GM12801 (cell line): ENCODE results near the gene GDPD4.

Experiments used
- CTCF ChIP-seq: IDR thresholded peaks from one replicate; pipeline ENCODE4 v1.5.1; 2011; ENCODE audit warnings: control low read depth; ENCODE audit not compliant: insufficient read length; ENCODE audit errors: extremely low read depth

GDPD4 gene

GRCh38 chr11:77173494-77173893, 128.0 kb downstream of the GDPD4 start:
- no peak for TF ChIP-seq CTCF

GRCh38 chr11:77172666-77172982, 128.9 kb downstream of the GDPD4 start:
- no peak for TF ChIP-seq CTCF

DNA sequence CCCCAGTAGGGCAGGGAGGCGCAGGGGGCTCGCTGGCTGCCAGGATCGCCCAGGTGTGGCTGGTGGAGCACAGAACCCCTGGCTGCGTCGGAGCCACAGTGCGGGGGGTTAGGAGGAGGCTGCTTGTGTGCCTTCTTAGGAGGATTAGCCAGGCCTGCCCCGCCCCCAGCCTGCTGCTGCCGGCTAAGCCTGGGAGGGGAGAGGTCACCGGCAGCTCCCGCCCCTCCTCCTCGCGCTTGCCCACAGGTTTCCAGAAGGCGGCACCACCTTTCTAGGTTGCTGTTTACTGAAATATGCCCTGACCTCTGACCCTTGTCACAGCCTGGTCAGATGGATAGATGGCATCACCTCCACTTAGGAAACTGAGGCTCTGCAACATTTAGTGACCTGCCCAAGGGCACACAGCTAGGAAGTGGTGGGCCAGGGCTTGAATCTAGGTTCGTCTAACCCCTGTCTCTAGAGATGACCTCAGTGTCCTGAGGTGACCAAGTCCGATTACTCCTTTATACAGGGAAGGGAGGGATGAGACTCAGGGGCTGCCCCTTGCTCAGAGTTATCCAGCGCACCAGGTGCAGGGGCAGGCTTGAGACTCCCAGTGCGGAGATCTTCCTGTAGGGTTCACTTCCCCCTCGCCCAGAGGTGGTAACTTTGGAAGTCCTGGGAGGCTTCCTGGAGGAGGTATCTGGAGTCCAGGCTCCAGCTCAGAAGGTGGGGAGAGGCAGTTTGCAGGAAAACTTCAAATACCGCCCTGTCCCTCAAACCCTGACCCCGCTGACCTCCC, 129.4 kb downstream of the GDPD4 start:
- no peak for TF ChIP-seq CTCF

DNA sequence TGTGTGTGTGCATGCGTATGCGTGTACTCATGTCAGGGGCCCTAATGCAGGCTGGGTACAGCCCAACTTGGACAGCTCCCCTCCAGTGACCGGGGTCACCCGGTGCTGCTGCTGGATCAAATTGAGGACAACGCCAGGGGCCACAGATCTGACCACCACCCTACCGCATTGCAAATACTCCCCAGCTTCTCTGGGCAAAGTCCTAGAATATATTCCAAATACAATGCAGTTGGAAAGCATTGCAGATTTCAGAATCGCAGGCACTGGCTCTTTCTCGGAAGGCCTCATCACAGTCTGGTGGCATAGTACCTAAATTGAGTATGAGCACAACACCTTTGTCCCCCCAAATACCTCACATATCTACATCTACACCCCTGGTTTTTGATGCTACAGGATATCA, 130.2 kb downstream of the GDPD4 start:
- no peak for TF ChIP-seq CTCF

- no peak for TF ChIP-seq CTCF
Observed at GRCh38 chr11:77170107-77170506, 131.4 kb downstream of the GDPD4 start.

GRCh38 chr11:77167791-77168190, 133.7 kb downstream of the GDPD4 start:
- TF ChIP-seq CTCF, result no peak

DNA sequence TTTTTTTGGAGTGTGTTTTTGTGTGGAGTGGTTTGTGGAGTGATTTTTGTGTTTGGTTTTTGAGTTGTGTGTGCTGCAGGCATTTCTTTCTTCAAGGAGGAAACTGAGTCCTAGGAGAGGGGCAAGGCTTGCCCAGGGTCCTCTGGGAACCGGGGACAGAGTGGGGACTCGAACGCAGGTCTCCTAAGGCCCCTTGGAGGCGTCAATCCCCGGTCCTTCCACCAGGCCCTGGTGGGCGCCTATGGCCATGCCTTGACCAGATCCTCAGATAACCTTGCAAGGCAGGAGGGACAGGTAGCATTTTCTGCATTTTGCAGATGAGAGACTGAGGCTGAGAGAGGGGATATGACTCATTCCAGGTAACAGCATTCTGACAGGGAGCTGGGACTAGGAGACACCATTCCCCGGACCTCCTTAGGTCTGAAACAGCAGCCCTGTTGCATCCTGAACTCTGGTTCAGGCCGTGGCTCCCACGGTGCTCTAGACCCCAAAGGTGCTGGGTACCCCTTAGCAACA, 134.3 kb downstream of the GDPD4 start:
- no peak for TF ChIP-seq CTCF
